ENCODE results near the gene PLEKHA6.

Gene PLEKHA6

DNA sequence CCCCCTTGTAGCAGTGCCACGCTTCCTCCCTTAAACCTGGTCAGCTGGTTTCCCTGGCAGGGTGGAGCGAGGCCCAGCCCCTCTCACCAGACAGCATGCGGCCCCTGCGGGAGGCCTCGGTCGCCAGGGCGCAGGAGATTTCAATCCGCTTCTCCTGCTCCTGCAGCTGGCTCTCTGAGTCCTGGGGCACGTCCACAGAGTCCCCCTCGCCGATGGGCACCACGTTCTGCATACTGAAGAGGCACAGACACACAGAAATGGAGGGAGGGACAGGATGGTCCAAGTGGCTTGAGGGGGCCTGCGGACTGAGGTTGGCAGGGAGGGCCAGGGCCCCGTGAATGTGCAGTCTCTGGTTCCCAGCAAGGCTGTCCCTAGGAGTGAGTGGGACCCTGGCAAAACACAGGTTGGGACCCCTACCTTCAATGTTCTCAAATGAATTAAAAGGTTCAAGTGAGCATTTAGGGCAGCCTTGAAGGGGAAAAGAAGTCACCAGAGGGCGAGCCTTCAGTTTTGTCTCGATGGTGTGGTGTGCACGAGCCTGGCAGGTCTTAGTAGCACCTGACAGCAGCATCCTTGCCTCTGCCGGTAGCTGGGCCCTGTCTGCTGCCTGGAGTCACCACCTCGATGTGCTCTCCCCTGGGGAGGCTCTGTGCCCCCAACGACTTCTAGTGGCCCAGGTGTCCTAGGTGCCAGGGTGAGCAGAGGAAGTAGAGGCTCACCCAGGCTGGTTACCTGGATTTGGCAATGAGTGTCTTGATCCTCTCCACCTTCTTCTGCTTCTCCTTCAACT, 131.5 kb downstream of the PLEKHA6 start:
- ATAC-seq (ENCODE audit: low read depth) (no peak), DNase-seq (ENCODE audit: low spot score in 2 of 2) (no peak)
- no peaks in the 10 kb centered on the region for H3K9me3 Mint-ChIP-seq
- H3K4me1 Mint-ChIP-seq: no peaks in the 10 kb centered on the region
- peaks cover 3% of the 10 kb centered on the region for H3K27me3 Mint-ChIP-seq
- H3K27ac Mint-ChIP-seq: no peak overlapping the region
- no peak overlapping the region for H3K4me3 Mint-ChIP-seq
- no peaks in the 10 kb centered on the region for H3K36me3 Mint-ChIP-seq

DNA sequence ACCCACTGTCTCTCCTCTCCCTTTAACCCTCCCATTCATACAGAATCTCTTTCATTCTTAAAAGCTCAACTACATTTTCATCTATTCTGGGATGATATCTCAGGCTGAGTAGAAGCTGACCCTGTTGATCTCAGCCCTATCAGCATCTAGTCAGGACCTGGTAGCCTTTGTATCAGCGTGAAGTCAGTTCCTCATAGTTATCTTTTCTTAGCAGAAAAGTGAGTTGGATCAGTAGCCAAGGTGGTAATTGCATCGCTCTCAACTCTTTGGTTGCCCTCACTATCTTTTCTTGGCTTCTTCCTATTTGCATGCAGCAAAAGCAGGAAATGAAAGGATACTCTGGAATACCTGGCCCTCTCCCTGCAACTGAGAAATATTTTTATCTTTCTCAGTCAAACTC, 132.4 kb downstream of the PLEKHA6 start:
- Mint-ChIP-seq H3K4me1 (no peaks in the 10 kb centered on the region), H3K9me3 (no peaks in the 10 kb centered on the region), H3K27ac (no peak overlapping the region), H3K27me3 (peaks cover 3% of the 10 kb centered on the region), H3K36me3 (no peaks in the 10 kb centered on the region), H3K4me3 (no peak overlapping the region)
- DNase-seq (ENCODE audit: low spot score in 2 of 2) (no peak), ATAC-seq (ENCODE audit: low read depth) (no peak)

DNA sequence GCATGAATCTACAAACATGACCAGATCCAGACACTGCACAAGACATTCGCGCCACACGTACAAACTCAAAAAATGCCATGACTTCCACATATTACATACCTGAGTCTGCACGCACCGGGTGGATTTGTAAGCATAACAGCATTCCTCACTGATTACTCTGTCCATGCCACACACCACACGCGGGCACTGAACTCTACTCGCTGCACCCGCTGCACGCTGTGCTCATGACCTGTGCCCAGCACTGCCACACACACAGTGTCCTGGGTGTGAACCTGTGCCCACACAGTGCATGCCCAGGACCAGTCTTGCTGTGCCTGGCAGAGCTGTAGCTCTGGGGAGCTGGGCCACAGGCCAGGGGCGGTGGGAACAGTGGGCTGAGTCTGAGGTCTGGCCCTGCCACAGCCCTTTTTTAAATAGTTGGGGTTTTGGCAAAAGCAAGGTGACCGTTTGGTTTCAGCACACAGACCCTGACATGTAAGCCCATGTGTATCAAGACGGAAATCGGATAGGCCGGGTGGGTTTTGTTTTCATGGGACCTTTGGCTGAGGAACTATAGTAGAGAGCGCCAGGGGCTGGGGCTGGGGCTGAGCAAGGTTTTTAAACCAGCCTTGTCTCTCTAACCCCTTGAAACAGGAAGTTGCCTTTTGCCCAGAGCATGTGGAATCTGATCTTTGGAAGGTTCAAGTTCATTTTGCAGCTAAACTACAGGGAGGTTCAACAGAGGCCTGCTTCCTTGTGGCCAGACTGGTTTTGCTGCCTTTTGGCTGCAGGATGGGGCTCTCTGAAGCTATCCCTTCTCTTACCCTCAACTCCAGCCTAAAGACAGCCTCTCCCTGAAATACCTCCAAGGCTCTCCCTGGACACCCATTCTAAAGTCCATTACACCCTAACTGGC, 133.6 kb downstream of the PLEKHA6 start:
- DNase-seq (ENCODE audit: low spot score in 2 of 2): no peak
- Mint-ChIP-seq H3K4me1 (no peaks in the 10 kb centered on the region), H3K27ac (no peak overlapping the region), H3K36me3 (peaks cover 2% of the 10 kb centered on the region), H3K4me3 (no peak overlapping the region), H3K27me3 (peaks cover 6% of the 10 kb centered on the region), H3K9me3 (no peaks in the 10 kb centered on the region)
- no peak for ATAC-seq (ENCODE audit: low read depth)

DNA sequence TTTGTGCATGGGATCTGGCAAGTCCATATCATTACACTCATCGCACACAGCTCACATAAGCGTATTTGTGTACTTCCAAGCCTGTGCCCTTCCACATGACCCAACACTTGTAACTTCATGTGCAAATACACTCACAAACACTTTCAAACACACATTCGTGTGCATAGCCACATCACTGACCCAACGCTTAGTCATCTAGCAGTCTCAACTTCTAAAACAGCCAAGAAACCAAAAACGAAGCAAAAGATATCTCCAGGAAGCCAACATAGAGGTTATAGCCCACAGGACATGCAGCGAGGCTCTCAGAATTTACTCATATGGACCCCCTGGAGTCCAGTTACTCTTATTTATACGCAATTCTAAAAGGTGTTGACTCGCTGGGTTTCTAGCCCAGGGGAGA, 135.1 kb downstream of the PLEKHA6 start:
- DNase-seq (ENCODE audit: low spot score in 2 of 2) (no peak), ATAC-seq (ENCODE audit: low read depth) (no peak)
- Mint-ChIP-seq H3K27me3 (peaks cover 7% of the 10 kb centered on the region), H3K9me3 (no peaks in the 10 kb centered on the region), H3K27ac (no peak overlapping the region), H3K4me1 (no peaks in the 10 kb centered on the region), H3K4me3 (no peak overlapping the region), H3K36me3 (peaks cover 2% of the 10 kb centered on the region)

DNA sequence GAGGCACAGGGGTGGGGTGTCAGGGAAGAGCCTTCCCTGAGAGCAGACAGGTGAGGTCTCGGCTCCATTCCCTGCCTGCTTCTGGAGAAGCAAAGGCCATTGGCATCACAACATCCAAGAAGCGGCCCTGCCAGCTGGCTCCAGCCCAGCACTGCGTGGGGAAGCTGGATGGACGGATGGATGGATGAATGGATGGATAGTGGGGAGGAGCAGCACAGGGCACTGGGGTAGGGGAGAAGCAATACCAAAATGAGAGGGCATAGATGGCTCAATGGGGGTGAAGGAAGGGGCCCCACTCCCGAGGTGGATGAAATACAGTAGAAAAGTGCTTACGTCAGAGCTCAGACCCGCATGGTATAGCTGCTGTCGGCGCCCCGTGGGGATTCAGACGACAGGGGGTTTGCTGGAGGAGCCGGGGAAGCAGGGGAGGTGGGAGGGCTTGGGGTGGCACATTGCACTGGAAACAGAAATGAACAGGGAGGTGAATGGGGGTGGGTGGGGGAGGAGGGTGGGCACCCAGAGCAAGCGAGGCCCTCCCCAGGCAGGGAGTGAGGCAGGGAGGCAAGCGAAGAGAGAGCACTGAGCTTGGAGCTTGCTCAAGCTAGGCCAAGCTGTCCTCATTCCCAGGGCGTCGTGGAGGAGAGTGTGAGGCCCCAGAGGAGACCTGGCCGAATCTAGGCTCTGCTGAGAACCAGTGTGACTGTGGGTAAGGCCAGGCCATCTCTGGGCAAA, 136.4 kb downstream of the PLEKHA6 start:
- ATAC-seq (ENCODE audit: low read depth): no peak

DNA sequence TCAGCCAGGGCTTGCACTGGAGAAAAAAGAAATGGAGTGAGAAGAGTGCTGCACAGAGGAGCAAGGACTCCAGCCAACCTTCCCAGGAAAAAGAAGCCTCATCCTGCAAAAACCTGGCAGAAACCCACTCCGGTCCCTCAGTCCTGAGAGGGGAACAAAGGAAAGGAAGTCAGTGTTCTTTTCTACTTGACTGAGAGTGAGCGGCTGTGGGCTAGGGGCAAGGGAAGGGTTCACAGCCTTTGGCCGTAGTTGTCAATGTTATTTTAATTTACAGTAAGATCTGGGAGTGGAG, 137.0 kb downstream of the PLEKHA6 start:
- Mint-ChIP-seq H3K36me3 (peaks cover 2% of the 10 kb centered on the region), H3K9me3 (no peaks in the 10 kb centered on the region), H3K27ac (no peak overlapping the region), H3K4me1 (no peaks in the 10 kb centered on the region), H3K27me3 (peaks cover 4% of the 10 kb centered on the region), H3K4me3 (no peak overlapping the region)
- no peak for ATAC-seq (ENCODE audit: low read depth)
- no peak for DNase-seq (ENCODE audit: low spot score in 2 of 2)

More for the DNA sequence above, 136.4 kb downstream of the PLEKHA6 start:
- peaks cover 4% of the 10 kb centered on the region for H3K27me3 Mint-ChIP-seq
- H3K27ac Mint-ChIP-seq: no peak overlapping the region
- H3K9me3 Mint-ChIP-seq: no peaks in the 10 kb centered on the region
- DNase-seq (ENCODE audit: low spot score in 2 of 2): no peak
- H3K4me3 Mint-ChIP-seq: no peak overlapping the region
- no peaks in the 10 kb centered on the region for H3K4me1 Mint-ChIP-seq
- H3K36me3 Mint-ChIP-seq: peaks cover 2% of the 10 kb centered on the region

DNA sequence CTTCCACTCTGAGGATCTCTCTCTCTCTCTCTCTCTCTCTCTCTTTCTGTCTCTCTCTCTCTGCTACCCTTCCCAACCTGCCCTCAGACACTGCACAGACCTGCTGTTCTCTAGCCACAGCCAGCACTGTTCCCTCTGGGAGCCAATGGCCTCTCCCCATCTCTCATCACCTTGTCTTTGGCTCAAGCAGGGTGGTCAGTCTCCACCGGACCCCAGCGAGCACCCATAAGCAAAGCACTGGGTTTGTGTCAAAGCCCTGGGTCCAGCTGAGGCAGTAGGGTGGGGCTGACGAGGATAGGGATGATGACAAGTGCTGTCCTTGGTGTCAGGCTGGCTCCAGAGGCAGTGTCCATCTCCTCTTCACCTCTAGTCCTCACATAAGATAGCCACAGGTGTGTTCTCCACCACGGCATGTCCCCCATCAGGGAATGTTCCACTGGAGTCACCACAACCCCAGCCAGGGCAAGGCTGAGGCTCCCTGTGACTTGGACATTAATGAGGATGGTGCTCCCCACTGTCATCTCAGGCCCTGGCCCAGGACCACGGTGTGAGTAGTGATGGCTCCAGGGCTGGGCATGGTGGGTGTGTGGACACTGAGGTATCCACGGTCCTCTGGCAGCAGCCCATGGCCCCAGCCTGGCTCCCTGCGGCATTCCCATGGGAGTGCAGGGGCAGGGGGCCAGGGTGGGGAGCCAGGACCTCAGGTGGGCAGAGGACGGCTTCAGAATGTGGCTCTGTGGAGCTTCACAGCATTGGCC, 137.5 kb downstream of the PLEKHA6 start:
- DNase-seq (ENCODE audit: low spot score in 2 of 2) (no peak), ATAC-seq (ENCODE audit: low read depth) (no peak)
- Mint-ChIP-seq H3K4me1 (no peaks in the 10 kb centered on the region), H3K9me3 (no peaks in the 10 kb centered on the region), H3K27me3 (peaks cover 4% of the 10 kb centered on the region), H3K4me3 (no peak overlapping the region), H3K27ac (no peak overlapping the region), H3K36me3 (peaks cover 2% of the 10 kb centered on the region)

DNA sequence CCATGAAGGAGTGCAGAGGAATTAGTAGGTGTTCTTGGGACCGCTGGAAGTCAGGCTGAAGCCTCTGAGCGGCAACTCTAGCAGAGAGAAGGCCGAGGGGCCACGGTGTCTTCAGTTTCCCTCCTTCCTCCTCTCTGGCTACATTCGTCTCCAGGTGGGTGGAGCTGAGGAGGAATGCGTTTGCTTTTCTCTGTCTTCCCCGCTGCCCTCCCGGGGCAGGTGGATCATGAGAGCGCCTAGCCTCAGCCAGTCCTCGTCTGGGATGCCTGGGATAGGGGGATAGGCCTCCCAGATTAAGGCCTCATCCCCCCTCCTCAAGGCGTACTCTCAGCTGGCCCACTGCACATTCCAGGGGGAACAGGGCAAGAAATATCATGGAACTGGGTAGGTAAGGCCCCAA, 138.5 kb downstream of the PLEKHA6 start:
- no peak overlapping the region for H3K27ac Mint-ChIP-seq
- ATAC-seq (ENCODE audit: low read depth): no peak
- peaks cover 4% of the 10 kb centered on the region for H3K27me3 Mint-ChIP-seq
- no peaks in the 10 kb centered on the region for H3K9me3 Mint-ChIP-seq
- no peak for DNase-seq (ENCODE audit: low spot score in 2 of 2)
- H3K36me3 Mint-ChIP-seq: peaks cover 2% of the 10 kb centered on the region
- no peak overlapping the region for H3K4me3 Mint-ChIP-seq
- H3K4me1 Mint-ChIP-seq: no peaks in the 10 kb centered on the region

DNA sequence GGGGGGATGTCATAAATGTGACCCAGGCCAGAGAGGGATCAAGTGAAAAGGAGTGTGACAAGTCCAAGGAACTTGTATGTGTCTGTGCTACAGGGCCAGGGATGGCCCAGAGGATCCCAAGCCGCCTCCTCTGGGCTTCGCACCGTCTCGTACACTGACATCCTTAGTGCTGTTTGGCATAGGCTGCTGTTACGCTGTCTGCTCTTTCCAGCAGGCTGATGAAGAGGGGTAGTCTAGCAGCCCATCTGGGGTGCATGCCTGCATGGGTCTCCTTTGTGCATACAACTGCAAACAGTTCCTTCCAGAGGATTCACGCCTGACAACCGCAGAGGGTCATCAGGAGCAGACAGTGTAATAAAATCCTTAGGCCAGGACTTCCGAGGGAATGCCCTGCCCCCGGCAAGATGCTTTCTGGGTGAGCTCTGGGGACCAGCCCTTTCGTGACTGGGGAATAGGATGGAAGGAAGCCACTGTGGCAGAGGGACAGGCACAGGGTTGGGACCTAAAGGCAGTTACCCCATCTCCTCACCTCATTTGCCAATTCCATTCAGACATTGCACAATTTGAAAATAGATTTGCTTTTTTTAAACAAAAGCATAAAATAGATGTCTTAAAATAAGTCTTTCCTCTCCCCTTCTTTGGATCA, 139.6 kb downstream of the PLEKHA6 start:
- H3K4me1 Mint-ChIP-seq: no peaks in the 10 kb centered on the region
- H3K36me3 Mint-ChIP-seq: peaks cover 2% of the 10 kb centered on the region
- H3K4me3 Mint-ChIP-seq: no peak overlapping the region
- no peak overlapping the region for H3K27ac Mint-ChIP-seq
- no peaks in the 10 kb centered on the region for H3K9me3 Mint-ChIP-seq
- DNase-seq (ENCODE audit: low spot score in 2 of 2) (no peak), ATAC-seq (ENCODE audit: low read depth) (no peak)
- peaks cover 6% of the 10 kb centered on the region for H3K27me3 Mint-ChIP-seq

DNA sequence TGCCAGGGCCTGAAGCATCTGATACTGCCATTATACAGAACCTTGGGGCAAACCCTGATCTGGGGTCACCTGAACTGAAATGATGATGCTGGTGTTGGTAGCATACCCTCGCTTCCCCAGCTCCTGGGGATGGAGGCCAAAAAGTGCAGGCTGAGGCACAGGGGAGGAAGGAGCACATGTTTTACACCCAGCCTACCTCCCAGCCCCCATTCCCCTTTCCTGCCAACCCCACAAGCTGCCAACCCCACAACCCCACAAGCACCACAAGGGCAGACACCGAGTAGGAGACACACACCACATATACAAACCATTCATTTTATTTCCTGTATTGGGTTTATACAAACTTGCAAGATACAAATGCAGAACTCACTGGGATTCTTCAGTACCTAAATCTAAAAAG, 141.2 kb downstream of the PLEKHA6 start:
- no peak overlapping the region for H3K27ac Mint-ChIP-seq
- peaks cover 4% of the 10 kb centered on the region for H3K4me1 Mint-ChIP-seq
- no peaks in the 10 kb centered on the region for H3K9me3 Mint-ChIP-seq
- H3K4me3 Mint-ChIP-seq: no peak overlapping the region
- H3K27me3 Mint-ChIP-seq: peaks cover 8% of the 10 kb centered on the region
- ATAC-seq (ENCODE audit: low read depth) (no peak), DNase-seq (ENCODE audit: low spot score in 2 of 2) (no peak)
- peaks cover 2% of the 10 kb centered on the region for H3K36me3 Mint-ChIP-seq

DNA sequence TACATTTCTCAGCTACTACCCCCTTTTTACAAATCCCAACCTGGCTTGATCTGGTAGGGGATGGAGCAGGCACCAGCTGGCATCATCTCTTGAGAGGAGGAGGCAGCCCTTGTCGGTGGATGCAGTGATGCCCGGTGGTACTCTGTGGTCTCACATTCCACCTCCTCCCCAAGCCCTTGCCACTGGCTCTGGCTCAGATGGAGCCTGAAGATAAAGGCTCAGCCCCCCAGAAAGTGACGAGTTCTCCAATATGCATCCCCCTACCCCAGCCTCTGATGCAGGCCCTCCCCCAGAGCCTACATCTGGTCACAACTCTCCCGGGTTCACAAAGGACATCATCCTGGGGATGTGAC, 142.1 kb downstream of the PLEKHA6 start:
- Mint-ChIP-seq H3K4me1 (peaks cover 4% of the 10 kb centered on the region), H3K36me3 (peaks cover 2% of the 10 kb centered on the region), H3K27ac (no peak overlapping the region), H3K27me3 (peaks cover 8% of the 10 kb centered on the region), H3K4me3 (no peak overlapping the region), H3K9me3 (no peaks in the 10 kb centered on the region)
- DNase-seq (ENCODE audit: low spot score in 2 of 2) (no peak), ATAC-seq (ENCODE audit: low read depth) (no peak)

DNA sequence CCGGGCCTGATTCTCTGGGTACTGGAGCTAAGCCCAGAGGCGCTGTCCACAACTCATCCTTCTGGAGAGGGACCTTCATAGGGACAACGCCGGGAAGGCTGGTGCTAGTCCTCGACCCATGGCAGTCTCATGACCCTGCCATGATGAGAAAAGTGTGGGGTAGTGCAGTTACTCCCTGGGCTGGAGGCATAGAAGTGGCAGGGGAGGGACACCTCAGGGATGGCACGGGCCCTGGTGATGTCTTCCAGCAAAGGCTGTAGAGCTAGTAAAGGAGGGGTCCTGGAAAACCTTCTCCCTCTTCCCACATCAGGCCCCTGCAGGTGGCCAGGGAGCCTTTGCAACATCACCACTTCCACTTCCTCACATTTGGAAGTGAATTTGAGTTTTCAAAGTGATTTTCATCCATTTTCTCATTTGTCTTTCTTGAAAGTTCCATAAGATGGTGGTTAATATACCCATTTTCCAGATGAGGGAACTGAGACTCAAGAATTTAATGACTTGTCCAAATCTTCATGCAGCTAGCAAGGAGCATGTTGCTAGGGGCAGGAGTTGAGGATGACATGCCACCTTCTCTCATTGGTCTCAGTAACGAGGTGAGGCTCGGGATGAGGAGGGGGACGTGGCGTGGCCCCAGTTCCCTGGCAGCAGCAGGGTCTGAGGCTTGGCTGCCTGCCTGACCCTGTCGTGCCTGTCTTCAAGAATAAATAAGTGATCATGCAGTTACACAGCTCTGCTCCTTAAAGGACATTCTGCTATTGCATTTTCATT, 142.7 kb downstream of the PLEKHA6 start:
- no peak for ATAC-seq (ENCODE audit: low read depth)
- no peak for DNase-seq (ENCODE audit: low spot score in 2 of 2)
- H3K27ac Mint-ChIP-seq: no peak overlapping the region
- peaks cover 2% of the 10 kb centered on the region for H3K36me3 Mint-ChIP-seq
- no peaks in the 10 kb centered on the region for H3K9me3 Mint-ChIP-seq
- peaks cover 8% of the 10 kb centered on the region for H3K27me3 Mint-ChIP-seq
- peaks cover 4% of the 10 kb centered on the region for H3K4me1 Mint-ChIP-seq
- no peak overlapping the region for H3K4me3 Mint-ChIP-seq

DNA sequence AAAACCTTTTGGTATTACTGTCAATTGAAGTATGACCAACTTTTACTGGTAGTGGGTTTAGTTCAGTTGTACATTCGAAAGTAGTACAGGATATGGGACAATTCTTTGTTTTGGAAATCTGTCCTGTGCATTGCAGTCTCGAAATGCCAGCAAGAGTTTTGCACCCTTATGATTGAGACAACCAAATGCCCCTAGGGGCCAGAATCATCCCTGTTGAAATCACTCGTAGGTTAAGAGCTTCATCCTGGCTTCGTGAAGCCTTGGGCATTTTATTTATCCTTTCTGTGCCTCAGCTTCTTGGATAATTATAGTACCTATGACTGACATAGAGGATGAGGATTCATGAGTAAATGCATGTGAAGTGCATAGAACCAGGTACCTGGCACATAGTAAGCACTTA, 143.5 kb downstream of the PLEKHA6 start:
- Mint-ChIP-seq H3K27me3 (peaks cover 6% of the 10 kb centered on the region), H3K36me3 (no peaks in the 10 kb centered on the region), H3K4me3 (no peak overlapping the region), H3K27ac (no peak overlapping the region), H3K4me1 (peaks cover 4% of the 10 kb centered on the region), H3K9me3 (no peaks in the 10 kb centered on the region)
- no peak for DNase-seq (ENCODE audit: low spot score in 2 of 2)
- ATAC-seq (ENCODE audit: low read depth): no peak

Measured in memory B cell (primary cell).